GM21717 (cell line): Measurements from ENCODE around the gene KRT1.

Experiments used
- ATAC-seq: cut with Tn5 transposase; IDR thresholded peaks from one replicate; pipeline ENCODE4 v1.9.1; 2021; ENCODE audit warnings: mild to moderate bottlenecking, moderate library complexity; ENCODE audit not compliant: unreplicated experiment

KRT1 gene

GRCh38 chr12:52662918-52663229 lies 17.3 kb downstream of the KRT1 start:
- no peak for ATAC-seq

GRCh38 chr12:52662093-52662917 lies 17.9 kb downstream of the KRT1 start:
- ATAC-seq: no peak

- no peak for ATAC-seq
Measured at GRCh38 chr12:52661668-52662067, 18.5 kb downstream of the KRT1 start.

GRCh38 chr12:52660934-52661499 lies 19.2 kb downstream of the KRT1 start:
- ATAC-seq: no peak

- no peak for ATAC-seq
Measured at GRCh38 chr12:52659951-52660350, 20.3 kb downstream of the KRT1 start.

- ATAC-seq: no peak
Measured at GRCh38 chr12:52659395-52659794, 20.8 kb downstream of the KRT1 start.

- no peak for ATAC-seq
Measured at GRCh38 chr12:52658196-52658595, 22.0 kb downstream of the KRT1 start.

GRCh38 chr12:52657250-52657902 lies 22.8 kb downstream of the KRT1 start:
- no peak for ATAC-seq

- no peak for ATAC-seq
Measured at GRCh38 chr12:52656616-52657015, 23.6 kb downstream of the KRT1 start.

GRCh38 chr12:52655720-52656124 lies 24.5 kb downstream of the KRT1 start:
- no peak for ATAC-seq

- ATAC-seq: no peak
Measured at GRCh38 chr12:52655251-52655650, 25.0 kb downstream of the KRT1 start.

- ATAC-seq: no peak
Measured at GRCh38 chr12:52651726-52652261, 28.4 kb downstream of the KRT1 start, which contains the start of gene KRT2. Gene KRT2, minus strand, starts transcription at chr12:52652211. Its CDS starts 69 bp downstream, at chr12:52652142.

GRCh38 chr12:52650520-52651081 lies 29.6 kb downstream of the KRT1 start:
- ATAC-seq: no peak

GRCh38 chr12:52649066-52649465 lies 31.1 kb downstream of the KRT1 start:
- ATAC-seq: no peak

GRCh38 chr12:52648012-52648550 lies 32.1 kb downstream of the KRT1 start:
- no peak for ATAC-seq

- ATAC-seq: no peak
Measured at GRCh38 chr12:52647601-52648000, 32.6 kb downstream of the KRT1 start.

- ATAC-seq: no peak
Measured at GRCh38 chr12:52646613-52647012, 33.6 kb downstream of the KRT1 start.

GRCh38 chr12:52645982-52646381 lies 34.2 kb downstream of the KRT1 start:
- no peak for ATAC-seq

- ATAC-seq: no peak
Measured at GRCh38 chr12:52645120-52645761, 35.0 kb downstream of the KRT1 start.

GRCh38 chr12:52644078-52644415 lies 36.2 kb downstream of the KRT1 start:
- ATAC-seq: no peak
